Fibroblast of lung (primary cell): ENCODE measurements around the gene ETV6. TPM values are rescaled to one million over a fixed set of nuclear protein-coding genes. Genes with fewer than 3 reads are reported as not detected.

Experiments
- DNase-seq, 2 donors: peaks; one replicate each; pipeline versions ENCODE4 v3.0.0 to v3.0.0-alpha.2; 2010; ENCODE audit warnings: low read depth in 2 of 2
- H2AFZ ChIP-seq: 2 replicates; pipeline ENCODE4 v1.5.1; 2012; ENCODE audit warnings: low read length, control low read depth, inconsistent platforms
- H3K27ac ChIP-seq: 2 replicates; pipeline ENCODE4 v1.5.1; 2011; ENCODE audit warnings: low read length, control low read depth; ENCODE audit not compliant: insufficient read depth
- H3K27me3 ChIP-seq: 2 replicates; pipeline ENCODE4 v1.5.1; 2011; ENCODE audit warnings: mild to moderate bottlenecking, low read length; ENCODE audit not compliant: control insufficient read depth, insufficient read depth
- H3K36me3 ChIP-seq: 2 replicates; pipeline ENCODE4 v1.5.1; 2011; ENCODE audit warnings: low read length; ENCODE audit not compliant: control insufficient read depth, insufficient read depth
- H3K4me1 ChIP-seq: 2 replicates; pipeline ENCODE4 v1.5.1; 2011; ENCODE audit warnings: low read length; ENCODE audit not compliant: control insufficient read depth, insufficient read depth; ENCODE audit errors: extremely low read depth
- H3K4me2 ChIP-seq: 2 replicates; pipeline ENCODE4 v1.5.1; 2011; ENCODE audit warnings: low read length, control low read depth; ENCODE audit not compliant: insufficient read depth; ENCODE audit errors: extremely low read depth
- H3K4me3 ChIP-seq, 4 experiments: fragments of 200-600 bp in 1 of 4; sonication (generic) in 1 of 4; replicated peaks in 1 of 4; 2 replicates each; pipeline ENCODE4 v1.5.1; 2011 to 2016; ENCODE audit warnings: low read length in 4 of 4, low read depth in 3 of 4, mild to moderate bottlenecking in 3 of 4, control low read depth in 2 of 4, inconsistent platforms in 1 of 4, mixed read lengths in 1 of 4; ENCODE audit not compliant: insufficient read depth in 1 of 4; ENCODE audit errors: control extremely low read depth in 1 of 4
- H3K79me2 ChIP-seq: 2 replicates; pipeline ENCODE4 v1.5.1; 2012; ENCODE audit warnings: mild to moderate bottlenecking, low read length, inconsistent platforms; ENCODE audit not compliant: control insufficient read depth, insufficient read depth
- H3K9ac ChIP-seq: 2 replicates; pipeline ENCODE4 v1.5.1; 2011; ENCODE audit warnings: mild to moderate bottlenecking, low read length, control low read depth; ENCODE audit not compliant: insufficient read depth
- H3K9me3 ChIP-seq: 2 replicates; pipeline ENCODE4 v1.5.1; 2012; ENCODE audit warnings: low read depth, low read length; ENCODE audit not compliant: control insufficient read depth, insufficient read depth
- H4K20me1 ChIP-seq: 2 replicates; pipeline ENCODE4 v1.5.1; 2011; ENCODE audit warnings: low read length; ENCODE audit not compliant: control insufficient read depth, insufficient read depth; ENCODE audit errors: extremely low read depth
- CTCF ChIP-seq, 2 donors: IDR thresholded peaks in 1 of 2; conservative IDR thresholded peaks in 1 of 2; 1 replicate in 1 of 2; 2 replicates in 1 of 2; pipeline ENCODE4 v1.5.1; 2011 to 2012; ENCODE audit warnings: low read length in 2 of 2, control low read depth in 1 of 2, inconsistent platforms in 1 of 2, low read depth in 1 of 2, mild to moderate bottlenecking in 1 of 2
- EZH2 ChIP-seq: IDR thresholded peaks from 2 replicates; pipeline ENCODE4 v1.5.1; 2012; ENCODE audit warnings: low read length, control low read depth, mild to moderate bottlenecking; ENCODE audit errors: missing control alignments
- polyA plus RNA-seq, 2 donors: library from polyadenylated mRNA; depleted of rRNA in 1 of 2; stranded (reverse) in 1 of 2; unstranded in 1 of 2; fragments of >200 nt; gene quantifications; 2 replicates each; pipeline ENCODE4 v1.2.1, GENCODE V29; 2011 to 2012; ENCODE audit warnings: missing spikeins in 1 of 2
- total RNA-seq: library from RNA; depleted of rRNA; stranded (reverse); fragments of >200 nt; gene quantifications from 2 replicates; pipeline ENCODE4 v1.2.1, GENCODE V29; 2014

Gene ETV6
- total and polyA plus RNA-seq, 2 donors (not counting 1 experiment from before 2014, with no cell fraction given), result 4.3 to 8.9 TPM

GRCh38 chr12:11759899-11760298 lies 110.4 kb downstream of the ETV6 start:
- Histone ChIP-seq H3K9ac (no peak overlapping the region), H3K4me1 (peaks cover 13% of the 10 kb centered on the region), H3K9me3 (no peaks in the 10 kb centered on the region), H3K79me2 (no peaks in the 10 kb centered on the region), H3K27me3 (no peaks in the 10 kb centered on the region), H2AFZ (no peak overlapping the region), H3K4me2 (no peak overlapping the region), H3K4me3 (no peak overlapping the region), H3K27ac (no peak overlapping the region), H3K36me3 (no peaks in the 10 kb centered on the region), H4K20me1 (no peaks in the 10 kb centered on the region)
- no peak for TF ChIP-seq EZH2
- TF ChIP-seq CTCF (conservative IDR thresholded peaks at IDR 0.05 in 1 of 2, IDR thresholded peaks at IDR 0.05 in 1 of 2; ENCODE audit: low read depth in 1 of 2, low read length in 2 of 2), result no peak
- DNase-seq, result no peak

- Histone ChIP-seq H3K36me3 (no peaks in the 10 kb centered on the region), H3K9ac (no peak overlapping the region), H3K4me2 (no peak overlapping the region), H3K4me1 (peaks cover 23% of the 10 kb centered on the region), H3K79me2 (no peaks in the 10 kb centered on the region), H2AFZ (no peak overlapping the region), H3K9me3 (no peaks in the 10 kb centered on the region), H3K27ac (no peak overlapping the region), H4K20me1 (no peaks in the 10 kb centered on the region), H3K4me3 (no peak overlapping the region), H3K27me3 (no peaks in the 10 kb centered on the region)
- TF ChIP-seq CTCF (conservative IDR thresholded peaks at IDR 0.05 in 1 of 2, IDR thresholded peaks at IDR 0.05 in 1 of 2; ENCODE audit: low read depth in 1 of 2, low read length in 2 of 2) (no peak), EZH2 (no peak)
- no peak for DNase-seq
Observed at GRCh38 chr12:11761869-11762567, 112.5 kb downstream of the ETV6 start.

DNA sequence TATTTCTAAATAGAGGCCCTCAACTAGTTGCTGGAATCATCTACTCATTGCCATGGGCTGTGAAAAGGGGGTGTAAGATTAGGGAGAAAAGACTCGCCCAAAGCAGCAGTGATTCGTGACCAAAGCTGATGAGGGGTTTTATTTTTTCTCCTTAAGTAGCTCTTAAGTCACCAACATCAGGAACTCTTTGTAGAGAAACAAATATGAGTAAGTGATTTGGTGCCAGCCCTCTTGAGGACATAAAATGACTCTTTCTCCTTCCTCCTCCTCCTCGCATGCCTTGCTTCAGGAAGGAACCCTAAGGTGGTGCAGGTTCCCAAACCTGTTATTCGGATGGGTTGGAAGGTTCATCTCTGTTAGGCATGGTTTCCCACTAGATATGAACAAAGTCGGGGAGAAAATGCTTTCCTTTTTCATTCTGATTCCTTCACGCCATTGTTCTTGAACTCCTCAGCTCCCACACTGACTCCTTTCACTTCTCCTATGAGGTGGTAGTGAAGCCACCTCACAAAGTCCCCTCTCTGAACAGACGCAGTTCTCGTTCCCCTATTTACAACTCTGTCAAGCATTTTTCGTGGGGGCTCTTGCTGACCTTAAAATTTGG lies 113.4 kb downstream of the ETV6 start:
- Histone ChIP-seq H3K4me1 (peaks cover 23% of the 10 kb centered on the region), H3K27ac (no peak overlapping the region), H3K27me3 (no peaks in the 10 kb centered on the region), H3K4me2 (no peak overlapping the region), H4K20me1 (no peaks in the 10 kb centered on the region), H3K36me3 (no peaks in the 10 kb centered on the region), H3K9ac (no peak overlapping the region), H3K79me2 (no peaks in the 10 kb centered on the region), H3K4me3 (no peak overlapping the region), H2AFZ (no peak overlapping the region), H3K9me3 (no peaks in the 10 kb centered on the region)
- DNase-seq, result peak in 1 of 2 donors; percentile 33
- TF ChIP-seq CTCF (conservative IDR thresholded peaks at IDR 0.05 in 1 of 2, IDR thresholded peaks at IDR 0.05 in 1 of 2; ENCODE audit: low read depth in 1 of 2, low read length in 2 of 2) (no peak), EZH2 (no peak)
